ENCODE results near the gene PLEK2.
"Not testable (repeated sequence)": the region's sequence is repeated elsewhere in the genome, so short reads cannot be mapped to it uniquely, and the experiment has no call there.

The PLEK2 gene

DNA sequence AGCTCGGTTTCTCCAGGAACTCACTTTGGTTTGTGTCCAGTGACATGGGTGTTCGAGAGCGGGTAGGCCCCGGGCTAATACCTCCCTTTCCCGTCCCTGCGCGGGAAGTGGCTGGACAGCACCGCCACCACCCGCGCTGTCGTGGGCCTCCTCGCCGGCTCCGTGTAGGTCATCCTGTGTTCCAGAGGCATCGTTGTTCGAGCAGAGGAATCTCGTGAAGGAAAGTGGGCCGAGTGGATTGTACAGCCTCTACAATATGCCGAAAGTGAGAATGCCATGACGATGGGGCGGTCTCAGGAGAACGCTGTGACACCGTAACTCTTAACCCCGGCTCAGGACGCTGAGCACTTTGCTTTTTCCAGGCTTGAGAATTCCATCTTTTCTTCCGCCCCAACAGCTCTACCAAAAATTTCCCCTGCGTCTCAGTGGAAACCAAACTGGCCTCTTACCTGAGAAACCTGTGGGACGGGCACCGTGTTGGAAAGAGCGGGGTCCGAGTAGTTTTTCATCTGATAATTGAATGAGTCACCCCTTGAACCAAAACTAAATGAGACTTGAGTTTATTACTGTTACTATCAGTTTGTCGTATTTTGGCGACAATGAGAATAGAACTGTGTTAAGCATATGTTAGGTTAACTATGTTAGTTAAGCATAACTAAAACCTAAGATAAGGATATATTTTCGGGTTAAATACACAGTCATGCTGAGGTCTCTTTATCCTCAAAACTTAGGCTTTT lies 51.3 kb downstream of the PLEK2 start:
- DNase-seq (ENCODE audit: low read depth, low spot score), result no peak

DNA sequence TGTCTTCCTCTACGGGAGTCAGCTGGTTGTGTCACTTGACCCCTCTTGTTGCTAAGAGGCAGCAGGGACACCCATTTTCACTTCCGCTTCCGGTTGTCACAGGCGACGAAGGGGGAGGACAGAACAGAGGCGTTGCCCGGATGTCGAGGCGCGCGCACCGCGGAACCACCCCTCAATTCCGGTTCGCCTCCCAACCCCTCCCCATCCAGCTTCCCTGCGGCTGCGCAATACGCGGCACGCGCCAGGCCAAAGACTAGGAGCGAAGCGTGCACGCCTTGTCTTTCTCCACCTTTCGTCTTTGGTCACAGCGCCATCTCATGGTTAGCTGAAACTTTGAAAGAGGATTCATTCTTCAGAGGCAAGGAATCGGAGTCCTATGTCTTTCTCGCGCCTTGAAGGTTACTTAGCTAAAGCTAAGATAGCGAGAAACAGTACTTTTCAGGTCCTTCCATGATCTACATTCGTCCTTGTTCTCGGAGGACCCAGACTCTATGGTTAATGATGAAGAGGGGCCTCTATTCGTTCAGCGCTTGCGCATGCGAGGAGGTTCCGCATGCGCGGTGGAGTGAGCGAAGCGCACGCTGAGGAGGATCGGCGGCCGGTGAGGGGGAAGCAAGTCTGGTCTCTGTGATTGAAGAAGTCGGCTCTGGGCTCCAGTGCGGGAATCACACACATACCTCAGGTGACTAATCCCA lies 52.0 kb downstream of the PLEK2 start, which contains the start of the genes ATP6V1D and EIF2S1:
Gene ATP6V1D, minus strand, starts transcription at position 30 of the 695 bp plus-strand sequence. CDS start 106 bp downstream, outside the sequence.
Gene EIF2S1, plus strand, starts transcription at position 554 of the 695 bp plus-strand sequence. CDS start 4,440 bp downstream, outside the sequence.
- DNase-seq (ENCODE audit: low read depth, low spot score), result peak; percentile 100

DNA sequence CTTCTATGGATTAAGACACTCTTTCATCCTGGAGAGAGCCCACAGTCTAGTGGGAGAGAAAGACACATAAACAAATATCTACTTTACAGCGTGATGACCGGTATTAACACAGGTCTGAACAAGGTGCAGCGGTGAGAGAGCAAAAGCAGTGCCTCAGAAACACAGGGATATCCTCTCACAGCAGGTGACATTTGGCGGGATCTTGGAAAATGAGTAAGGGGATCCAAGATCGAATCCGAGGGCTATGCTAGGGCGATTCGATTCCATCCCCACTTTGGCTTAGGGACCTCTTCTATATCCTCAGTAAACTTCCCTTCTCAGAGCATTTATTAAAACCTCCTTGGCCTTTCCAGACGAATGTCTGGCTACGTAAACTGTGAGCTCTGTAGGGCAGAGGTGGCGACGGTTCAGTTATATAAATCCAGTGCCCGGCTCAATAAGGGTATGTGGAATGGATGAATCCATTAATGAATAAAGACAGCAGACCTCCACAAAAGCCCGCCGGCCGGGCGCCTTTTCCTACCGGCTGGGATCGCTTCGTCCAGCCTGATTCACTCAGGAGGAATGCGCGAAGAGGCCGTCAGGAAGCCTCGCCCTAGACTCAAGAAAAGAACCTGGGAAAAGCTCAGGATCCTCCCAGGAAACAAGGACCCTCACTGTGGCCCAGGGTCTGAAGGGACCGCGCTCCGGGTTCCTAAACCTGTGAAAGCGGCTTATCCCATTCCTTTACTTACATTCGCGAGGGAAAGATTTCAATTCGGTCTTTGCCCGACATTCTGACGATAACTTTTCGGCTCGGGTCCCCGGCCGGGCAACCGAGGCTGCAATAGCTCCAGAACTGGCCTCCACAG lies 52.8 kb downstream of the PLEK2 start:
- DNase-seq (ENCODE audit: low read depth, low spot score), result peak; percentile 17

DNA sequence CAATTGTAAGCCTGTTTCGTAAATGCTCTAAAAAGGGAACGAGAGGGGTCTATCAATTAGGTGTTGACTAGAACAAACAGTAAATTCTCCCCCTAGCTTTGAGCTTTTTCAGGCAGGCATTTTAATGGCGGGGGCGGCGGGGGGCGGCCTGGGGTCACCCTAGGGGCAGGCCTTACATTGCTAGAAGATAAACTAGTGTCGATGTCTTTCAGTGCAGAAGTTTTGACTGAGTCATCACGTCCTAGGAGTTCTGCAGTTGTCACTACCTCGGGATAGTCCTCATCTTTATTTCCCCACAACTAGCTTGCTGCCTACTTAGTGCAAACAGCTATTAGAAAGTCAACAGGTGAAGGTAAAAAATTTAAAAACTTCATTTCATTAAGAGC lies 54.0 kb downstream of the PLEK2 start:
- peak; percentile 20 for DNase-seq (ENCODE audit: low read depth, low spot score)

DNA sequence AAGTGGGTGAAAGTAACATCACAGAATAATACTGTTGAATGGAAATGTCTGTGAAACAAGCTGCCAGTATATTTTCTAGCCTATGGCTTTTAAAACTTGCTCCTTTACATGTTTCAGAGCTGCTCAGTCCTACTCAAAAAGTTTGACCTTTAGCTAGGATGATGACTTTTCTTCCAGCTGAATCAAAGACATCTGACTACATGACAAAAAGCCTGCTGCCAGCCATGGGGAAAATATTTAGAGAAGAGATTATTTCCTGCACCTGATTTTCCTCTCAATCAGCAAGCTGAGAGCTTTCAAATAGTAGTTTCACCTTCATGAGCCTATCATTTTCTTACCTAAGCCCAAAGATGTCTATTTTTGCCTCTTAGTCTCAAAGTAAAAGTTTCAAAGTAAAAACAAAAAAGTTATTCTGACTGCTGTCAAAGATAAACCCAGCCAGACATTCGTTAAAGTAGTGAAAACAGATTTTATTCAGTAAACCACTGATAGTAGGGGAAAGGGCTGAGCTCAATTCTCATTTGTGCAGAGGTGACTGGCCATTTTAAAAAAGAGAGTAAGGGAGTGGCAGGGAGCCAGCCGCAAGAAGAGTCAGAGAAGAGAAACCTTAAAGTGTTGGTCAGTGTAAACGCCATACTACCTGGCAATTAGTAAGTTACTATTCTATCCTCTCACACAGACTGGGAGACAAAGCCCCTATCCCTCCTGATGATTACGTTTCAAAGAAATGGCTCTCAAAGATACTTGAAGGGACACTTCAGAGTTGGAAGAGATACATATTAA lies 54.6 kb downstream of the PLEK2 start:
- DNase-seq (ENCODE audit: low read depth, low spot score), result no peak

DNA sequence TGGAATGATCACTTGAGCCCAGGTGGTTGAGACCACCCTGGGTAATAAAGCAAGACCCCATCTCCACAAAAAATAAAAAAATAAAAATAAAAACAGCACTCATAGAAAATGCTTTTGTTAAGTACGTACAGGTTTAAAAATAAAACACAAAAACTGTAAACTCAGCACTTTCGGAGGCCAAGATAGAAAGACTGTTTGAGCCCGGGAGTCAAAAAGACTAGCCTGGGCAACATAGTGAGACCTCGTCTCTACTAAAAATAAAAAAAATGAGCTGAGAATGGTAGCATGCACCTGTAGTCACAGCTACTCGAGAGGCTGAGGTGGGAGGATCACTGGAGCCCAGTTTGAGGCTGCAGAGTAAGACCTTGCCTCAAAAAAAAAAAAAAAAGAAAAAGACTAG lies 59.9 kb downstream of the PLEK2 start:
- no peak for DNase-seq (ENCODE audit: low read depth, low spot score)

DNA sequence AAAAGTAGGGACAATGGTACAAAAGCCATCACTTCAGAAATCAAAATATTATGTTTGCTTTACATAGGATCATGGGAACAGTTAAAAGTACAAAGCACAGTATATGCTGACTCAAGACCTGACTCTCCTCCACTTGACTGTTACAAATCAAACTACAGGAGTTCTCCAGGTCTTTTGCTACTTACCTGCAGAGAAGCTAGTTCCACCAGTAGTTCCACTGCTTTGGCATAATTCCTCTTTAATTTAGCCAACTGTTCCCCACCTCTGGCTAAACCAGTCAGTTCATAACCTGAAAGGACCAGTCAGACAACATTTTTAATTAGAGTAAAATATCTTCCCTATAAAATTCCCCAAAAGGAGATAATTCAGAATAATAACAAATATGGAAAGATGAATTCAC lies 66.4 kb downstream of the PLEK2 start:
- DNase-seq (ENCODE audit: low read depth, low spot score), result no peak

DNA sequence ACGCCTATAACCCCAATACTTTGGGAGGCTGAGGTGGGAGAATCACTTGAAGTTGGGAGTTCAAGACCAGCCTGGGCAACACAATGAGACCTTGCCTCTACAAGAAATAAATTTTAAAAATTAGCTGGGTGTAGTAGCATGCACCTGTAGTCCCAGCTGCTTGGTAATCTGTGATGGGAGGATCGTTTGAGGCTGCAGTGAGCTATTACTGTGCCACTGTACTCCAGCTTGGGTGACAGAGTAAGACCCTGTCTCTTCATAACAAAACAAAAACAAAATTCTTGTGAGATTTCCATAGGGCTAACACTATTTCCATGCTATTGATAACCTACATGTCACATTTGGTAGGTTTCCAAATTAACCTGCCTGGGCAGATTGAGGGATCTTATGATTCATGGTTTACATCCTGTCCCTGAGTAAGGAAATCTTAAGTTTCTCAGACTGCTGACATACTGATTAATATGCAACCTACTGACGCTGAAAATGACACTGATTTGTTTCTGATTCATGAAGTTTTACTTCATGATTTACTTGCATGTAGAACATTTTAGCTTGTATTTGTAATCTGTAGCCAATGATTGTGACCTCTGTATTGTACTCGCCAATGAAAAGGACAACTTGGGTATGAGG lies 68.2 kb downstream of the PLEK2 start:
- DNase-seq (ENCODE audit: low read depth, low spot score), result no peak

DNA sequence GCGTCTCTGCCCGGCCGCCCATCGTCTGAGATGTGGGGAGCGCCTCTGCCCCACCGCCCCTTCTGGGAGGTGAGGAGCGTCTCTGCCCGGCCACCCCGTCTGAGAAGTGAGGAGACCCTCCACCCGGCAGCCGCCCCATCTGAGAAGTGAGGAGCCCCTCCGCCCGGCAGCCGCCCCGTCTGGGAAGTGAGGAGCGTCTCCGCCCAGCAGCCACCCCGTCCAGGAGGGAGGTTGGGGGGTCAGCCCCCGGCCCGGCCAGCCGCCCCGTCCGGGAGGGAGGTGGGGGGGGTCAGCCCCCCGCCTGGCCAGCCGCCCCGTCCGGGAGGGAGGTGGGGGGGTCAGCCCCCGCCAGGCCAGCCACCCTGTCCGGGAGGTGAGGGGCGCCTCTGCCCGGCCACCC lies 70.7 kb downstream of the PLEK2 start:
- DNase-seq (ENCODE audit: low read depth, low spot score), result not testable (repeated sequence)
